ENCODE data around the gene ERP44. TPM values are rescaled to one million over a fixed set of nuclear protein-coding genes. Genes with fewer than 3 reads are reported as not detected.
"Not testable (repeated sequence)": the region's sequence is repeated elsewhere in the genome, so short reads cannot be mapped to it uniquely, and the experiment has no call there.

Gene ERP44
- total RNA-seq: 21.3 TPM
- long read RNA-seq, full-length matches to known transcripts: 401 of 427 reads
- long read RNA-seq, partial matches to known transcripts: 6 of 427 reads
- long read RNA-seq, other reads (novel, unspliced or antisense): 20 of 427 reads

DNA sequence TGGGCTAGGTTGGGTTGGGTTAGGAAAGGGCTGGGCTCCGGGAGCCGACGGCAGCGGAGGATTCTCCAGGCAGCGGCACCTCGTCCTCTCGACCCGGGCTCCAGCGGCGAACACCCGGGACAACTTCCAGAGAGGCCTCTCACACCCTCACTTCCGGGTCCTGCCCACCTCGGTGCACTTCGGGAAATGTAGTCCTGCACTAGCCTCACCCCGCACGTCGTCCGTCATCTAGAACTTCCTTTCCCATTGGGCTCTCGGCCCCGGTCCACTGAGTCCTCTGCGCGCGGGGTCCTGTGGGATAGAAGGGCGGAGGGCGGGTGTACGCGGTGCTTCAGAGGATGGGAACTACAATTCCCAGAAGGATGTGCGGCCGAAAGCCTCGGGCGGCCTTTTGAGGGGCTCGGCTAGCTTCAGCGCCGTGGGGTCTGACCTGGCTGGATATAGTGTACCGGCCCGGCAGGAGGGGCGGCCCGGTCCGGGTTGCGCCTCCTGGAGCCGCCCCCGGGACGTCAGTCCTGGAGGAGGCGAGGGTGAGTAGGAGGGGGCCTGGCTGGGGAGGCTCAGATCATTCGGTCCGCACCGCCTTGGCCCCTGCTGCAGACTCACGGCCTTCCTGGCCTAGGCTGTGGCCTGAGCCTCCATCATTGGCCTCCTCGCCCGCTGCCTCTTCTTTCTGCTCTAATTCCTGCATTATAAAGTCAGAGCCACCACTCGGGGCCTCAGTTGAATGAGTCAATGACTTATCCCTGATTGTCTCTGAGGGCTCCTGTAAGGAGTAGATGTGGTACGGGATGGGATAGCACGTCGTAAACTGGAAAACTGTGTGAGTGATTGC, at the start of gene ERP44, which contains the start of gene INVS:
Gene ERP44, minus strand, starts transcription at position 114 of the 835 bp plus-strand sequence. CDS start 160 bp downstream, outside the sequence.
Gene INVS, plus strand, starts transcription at position 357 of the 835 bp plus-strand sequence. CDS start 5,279 bp downstream, outside the sequence.
- peak; percentile 98 for DNase-seq (ENCODE audit: low spot score)

DNA sequence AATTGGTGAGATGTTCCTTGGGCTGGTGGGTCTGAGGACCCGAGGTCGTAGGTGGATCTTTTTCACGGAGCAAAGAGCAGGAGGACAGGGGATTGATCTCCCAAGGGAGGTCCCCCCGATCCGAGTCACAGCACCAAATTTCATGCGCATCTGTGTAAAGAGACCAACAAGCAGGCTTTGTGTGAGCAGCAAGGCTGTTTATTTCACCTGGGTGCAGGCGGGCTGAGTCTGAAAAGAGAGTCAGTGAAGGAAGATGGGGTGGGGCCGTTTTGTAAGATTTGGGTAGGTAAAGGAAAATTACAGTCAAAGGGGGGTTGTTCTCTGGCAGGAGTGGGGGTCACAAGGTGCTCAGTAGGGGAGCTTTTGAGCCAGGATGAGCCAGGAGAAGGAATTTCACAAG, 47.2 kb upstream of the ERP44 start:
- not testable (repeated sequence) for DNase-seq (ENCODE audit: low spot score)

DNA sequence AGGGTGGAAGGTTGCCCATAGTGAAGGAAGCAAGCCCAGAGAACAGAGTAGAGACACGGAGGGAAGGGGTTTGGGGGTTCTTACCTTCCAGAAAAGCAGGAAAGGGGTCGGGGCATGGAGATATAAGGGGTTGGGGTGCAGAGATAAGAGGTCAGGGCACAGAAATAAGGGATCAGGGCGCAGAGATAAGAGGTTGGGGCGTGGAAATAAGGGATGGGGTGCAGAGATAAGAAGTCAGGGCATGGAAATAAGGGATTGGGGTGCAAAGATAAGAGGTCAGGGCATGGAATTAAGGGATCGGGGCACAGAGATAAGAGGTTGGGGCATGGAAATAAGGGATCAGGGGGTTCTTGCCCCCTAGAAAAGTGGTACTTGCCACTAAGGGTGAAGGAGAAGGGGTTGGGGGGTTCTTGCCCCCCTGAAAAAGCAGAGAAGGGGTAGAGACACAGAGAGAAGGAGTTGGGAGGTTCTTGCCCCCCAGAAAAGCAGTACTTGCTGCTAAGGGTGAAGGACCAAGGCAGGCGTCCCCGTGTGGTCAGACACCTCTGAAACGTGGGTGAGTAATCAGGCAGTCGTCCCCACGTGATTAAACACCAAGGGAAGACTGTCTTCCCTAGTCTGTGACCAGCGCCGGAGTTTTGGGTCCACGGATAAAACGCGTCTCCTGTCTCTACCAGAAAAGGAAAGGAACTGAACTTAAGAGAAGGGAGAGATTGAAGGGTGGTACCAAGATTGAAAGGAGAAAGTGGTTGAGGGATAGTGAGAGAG, 46.6 kb upstream of the ERP44 start:
- not testable (repeated sequence) for DNase-seq (ENCODE audit: low spot score)

DNA sequence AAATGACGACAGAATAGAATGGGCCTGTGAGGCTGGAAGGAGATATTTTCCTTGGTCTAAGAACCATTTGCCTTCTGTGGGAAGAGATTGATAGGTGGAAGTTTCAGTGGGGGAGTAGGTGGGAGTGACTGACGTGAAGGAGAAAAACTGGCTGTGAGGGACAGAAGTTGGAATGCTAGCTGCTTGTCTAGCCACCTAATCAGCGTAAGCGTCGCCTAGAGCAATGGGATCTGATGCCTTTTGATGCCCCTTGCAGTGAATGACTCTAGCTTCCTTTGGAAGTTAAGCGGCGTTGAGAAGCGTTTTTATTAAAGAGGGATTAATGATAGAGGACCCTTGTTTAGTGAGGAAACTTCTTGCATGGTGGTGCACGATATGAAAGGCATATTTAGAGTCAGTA, 43.1 kb upstream of the ERP44 start:
- not testable (repeated sequence) for DNase-seq (ENCODE audit: low spot score)

DNA sequence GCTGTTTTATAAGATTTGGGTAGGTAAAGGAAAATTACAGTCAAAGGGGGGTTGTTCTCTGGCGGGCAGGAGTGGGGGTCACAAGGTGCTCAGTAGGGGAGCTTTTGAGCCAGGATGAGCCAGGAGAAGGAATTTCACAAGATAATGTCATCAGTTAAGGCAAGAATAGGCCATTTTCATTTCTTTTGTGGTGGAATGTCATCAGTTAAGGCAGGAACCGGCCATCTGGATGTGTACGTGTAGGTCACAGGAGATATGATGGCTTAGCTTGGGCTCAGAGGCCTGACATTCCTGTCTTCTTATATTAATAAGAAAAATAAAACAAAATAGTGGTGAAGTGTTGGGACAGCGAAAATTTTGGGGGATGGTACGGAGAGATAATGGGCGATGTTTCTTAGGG, 41.5 kb upstream of the ERP44 start:
- not testable (repeated sequence) for DNase-seq (ENCODE audit: low spot score)

DNA sequence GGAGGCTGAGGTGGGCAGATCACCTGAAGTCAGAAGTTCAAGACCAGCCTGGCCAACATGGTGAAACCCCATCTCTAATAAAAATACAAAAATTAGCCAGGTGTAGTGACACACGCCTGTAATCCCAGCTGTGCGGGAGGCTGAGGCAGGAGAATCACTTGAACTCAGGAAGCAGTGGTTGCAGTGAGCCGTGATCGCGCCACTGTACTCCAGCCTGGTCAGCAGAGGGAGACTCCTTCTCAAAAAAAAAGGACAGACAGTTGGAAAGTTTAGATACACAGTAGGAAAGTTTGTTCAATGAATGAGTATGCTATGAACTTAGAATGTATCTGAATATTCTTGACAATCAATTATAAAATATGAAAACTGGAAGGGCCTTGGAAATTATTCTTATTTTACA, 38.0 kb upstream of the ERP44 start:
- not testable (repeated sequence) for DNase-seq (ENCODE audit: low spot score)

DNA sequence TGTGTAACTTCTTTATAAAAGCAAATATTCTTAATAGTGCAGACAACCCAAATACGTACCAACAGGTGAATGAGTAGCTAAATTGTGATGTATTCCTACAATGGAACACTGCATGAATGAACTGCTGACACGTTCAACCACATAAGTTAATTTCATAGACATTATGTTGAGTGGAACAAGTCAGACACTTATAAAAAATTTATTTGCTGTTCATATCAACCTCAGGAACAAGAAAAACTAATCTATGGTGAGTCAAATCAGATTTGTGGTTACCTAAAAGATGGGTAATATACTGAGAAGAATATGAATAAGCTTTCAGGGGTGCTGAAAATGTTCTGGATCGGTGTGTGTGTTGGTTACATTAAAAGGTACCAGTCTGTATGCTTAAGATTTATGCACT, 35.9 kb upstream of the ERP44 start:
- DNase-seq (ENCODE audit: low spot score): no peak

DNA sequence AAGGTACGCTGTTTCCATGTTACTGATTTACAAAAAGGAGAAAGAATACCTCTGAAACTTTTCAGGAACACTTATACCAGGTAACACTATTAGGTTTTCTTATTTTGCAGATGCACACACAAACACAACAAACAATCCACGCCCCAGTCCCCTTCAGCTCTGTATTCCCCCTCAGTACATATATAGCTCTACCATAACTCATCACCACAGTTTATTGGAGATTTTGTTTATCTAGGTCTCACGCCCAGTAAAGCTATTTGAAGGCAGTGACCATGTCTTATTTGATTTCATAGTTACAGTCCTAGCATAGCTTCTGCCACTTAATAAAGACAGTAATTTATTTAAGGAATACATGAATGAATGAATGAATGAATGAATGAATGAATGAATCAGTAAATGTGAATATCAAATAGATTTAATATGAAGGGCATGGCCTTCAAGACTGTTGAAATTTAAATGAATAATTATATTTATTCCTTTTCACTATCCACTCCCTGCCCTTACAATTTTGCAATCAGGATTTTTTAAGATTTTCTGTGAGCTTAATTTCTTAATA, 33.2 kb upstream of the ERP44 start:
- no peak for DNase-seq (ENCODE audit: low spot score)

DNA sequence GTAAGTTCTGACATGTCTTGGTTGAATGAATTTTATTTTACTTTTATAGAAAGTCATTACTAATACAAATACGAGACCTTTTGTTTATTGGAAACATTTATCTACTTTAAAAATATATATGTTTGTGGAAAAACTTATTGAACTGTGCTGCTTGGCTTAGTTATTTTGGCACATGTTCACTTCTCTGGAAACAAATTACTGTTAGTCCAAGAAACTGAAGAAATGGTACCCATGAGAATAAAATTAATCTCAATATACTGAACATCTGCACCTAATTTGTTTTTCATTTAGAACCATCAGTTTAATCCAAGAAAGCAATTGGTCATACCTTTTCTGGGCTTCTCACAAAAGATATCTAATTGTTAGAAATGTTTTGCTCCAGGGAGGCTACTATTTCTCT, 32.4 kb upstream of the ERP44 start:
- DNase-seq (ENCODE audit: low spot score): no peak

DNA sequence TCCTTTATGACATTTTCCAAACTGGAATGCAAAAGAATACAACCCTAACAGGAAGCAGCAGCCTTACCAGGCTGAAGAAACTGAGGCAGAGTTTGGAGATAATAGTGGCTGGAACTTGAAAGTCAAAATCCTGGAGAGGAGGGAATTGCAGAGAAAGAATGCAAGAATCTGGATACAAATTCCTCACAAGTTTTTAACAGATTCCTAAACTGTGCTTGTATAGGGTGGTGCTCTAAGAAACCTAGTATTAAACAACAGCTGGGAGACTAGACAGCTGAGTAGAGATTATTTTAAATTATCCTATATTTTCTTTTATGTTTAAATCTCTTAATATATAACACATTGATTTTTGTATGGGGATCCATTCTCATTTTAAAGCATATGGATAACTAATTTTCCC, 31.0 kb upstream of the ERP44 start:
- no peak for DNase-seq (ENCODE audit: low spot score)

DNA sequence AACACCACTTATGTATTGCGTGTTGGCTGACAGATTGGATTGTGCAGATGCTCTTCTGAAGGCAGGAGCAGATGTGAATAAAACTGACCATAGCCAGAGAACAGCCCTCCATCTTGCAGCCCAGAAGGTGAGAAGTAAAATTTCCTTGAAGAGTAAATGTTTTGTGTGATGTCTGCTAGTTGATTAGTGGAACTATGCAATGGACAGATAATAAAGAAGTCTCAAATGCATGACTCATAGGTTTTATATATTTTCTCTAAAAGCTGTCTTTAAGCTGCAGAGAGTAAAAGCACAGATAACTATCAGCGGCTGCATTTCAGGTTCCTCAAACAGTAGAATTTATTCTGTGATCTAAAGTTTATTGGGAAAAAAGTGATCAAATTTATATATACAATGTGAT, 27.6 kb upstream of the ERP44 start:
- no peak for DNase-seq (ENCODE audit: low spot score)

DNA sequence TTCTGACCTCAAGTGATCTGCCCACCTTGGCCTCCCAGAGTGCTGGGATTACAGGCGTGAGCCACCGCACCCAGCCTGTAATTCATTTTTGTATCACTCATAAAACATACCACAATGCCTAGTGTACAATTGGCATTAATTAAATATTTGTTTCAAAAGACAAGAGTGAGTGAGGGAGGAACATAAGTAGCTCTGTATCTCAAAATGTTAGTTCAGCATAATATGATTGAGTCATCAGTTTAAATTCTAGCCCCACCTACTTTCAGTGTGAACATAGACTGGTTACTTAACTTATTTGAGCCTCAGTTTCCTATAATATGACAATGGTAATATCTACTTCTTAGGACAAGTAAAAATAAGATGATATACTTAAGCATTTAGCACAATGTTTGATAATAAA, 27.1 kb upstream of the ERP44 start:
- no peak for DNase-seq (ENCODE audit: low spot score)

DNA sequence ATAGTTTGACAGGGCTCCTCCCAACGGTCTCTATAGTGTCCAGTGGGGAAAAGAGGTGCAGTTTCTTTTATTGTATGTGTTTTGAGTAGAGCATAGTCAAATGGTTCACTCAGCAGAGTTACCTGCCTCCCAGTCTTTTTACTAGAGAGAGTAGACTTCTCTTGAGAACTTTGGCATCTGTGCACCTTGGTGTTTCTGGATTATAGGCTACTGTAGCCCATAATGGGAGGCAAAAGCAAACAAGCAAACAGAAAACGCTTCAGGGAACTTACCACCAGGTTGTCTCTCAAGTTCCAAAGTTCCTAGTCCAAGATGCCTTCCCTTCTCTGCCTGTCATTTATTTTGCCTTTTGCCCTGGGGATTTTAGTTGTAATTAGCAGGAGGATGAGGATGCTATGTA, 26.4 kb upstream of the ERP44 start:
- DNase-seq (ENCODE audit: low spot score): no peak

DNA sequence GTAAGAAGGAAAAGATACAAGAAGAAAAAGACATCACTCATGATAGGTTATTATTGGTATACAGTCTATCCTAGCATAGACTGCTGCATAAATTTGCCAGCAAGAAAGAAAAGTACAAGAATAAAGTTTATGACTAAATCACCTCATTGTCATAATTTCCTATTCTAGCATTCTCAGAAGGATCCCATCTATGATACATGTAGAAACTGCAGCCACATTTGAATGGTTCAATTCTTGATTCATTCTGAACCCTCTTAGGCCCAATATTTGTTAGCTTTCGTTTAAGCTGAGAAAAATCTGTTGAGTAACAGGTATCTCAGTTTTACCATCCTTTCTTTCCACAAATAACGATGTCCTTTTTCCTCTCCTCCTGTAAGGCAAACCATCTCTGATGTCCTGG, 21.5 kb upstream of the ERP44 start:
- DNase-seq (ENCODE audit: low spot score): no peak

DNA sequence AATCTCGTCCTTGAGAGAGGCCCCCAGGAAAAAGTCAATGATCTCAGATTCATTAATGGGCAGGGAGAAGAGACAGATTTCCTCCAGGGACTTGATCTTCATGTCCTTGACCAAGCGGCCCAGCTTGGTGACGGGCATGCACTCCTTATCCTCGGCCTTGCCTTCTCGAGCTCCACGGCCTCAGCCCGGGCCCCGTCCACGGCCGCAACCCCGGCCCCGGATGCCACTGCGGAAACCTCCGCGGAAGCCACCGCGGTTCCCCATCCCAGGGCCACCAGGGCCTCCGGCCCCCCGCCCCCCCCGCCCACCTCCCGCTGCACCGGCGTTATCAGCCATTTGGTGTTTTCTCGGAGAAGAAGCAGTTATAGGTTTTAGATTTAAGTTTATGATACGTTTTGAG, 18.5 kb upstream of the ERP44 start:
- DNase-seq (ENCODE audit: low spot score): no peak

DNA sequence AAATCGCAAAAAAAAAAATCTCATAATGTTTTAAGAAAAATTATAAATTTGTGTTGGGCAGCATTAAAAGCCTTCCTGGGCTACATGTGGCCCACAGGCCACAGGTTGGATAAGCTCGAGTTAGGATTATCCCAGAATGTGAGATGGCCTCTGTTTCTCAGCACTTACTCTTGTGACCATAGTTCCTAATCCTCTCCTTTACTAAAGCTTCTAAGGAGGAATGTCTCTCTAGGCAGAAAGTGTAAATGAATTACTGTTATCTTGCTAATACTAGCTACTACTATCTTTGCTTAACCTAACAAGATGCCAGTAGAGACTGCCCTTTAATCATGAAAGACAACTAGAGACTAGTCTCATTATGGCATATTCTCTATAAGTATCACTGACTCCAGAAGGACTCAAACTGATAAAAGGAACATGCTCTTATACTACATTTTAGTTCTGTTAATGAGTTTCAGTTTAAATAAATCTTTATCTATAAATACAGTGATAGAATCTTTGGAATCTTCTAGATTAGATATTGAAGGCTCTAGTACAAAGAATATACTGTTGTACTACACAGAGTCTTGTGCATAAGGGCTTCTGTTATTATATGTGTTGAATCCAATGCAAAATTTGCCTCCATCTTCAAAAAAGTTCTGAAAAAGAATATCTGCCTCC, 14.0 kb upstream of the ERP44 start:
- no peak for DNase-seq (ENCODE audit: low spot score)

DNA sequence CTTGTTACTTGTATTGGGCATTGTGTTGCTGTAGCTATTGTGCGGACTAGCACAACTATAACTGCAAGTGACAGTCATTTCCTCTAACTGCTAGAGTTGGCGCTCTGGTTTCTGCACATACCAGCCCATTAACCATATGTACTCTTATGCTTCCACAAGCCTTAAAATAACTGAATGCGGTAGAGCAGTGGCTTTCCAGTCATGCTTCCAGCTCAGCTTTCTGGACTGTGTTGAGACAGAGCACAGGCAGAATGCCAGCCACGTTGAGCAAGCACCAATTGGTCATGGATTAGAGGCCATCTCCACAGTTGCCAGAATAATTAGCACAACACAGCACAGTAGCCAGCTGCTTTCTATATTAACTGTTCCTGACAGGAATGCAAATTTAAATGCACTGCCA, 12.4 kb upstream of the ERP44 start:
- DNase-seq (ENCODE audit: low spot score): no peak

DNA sequence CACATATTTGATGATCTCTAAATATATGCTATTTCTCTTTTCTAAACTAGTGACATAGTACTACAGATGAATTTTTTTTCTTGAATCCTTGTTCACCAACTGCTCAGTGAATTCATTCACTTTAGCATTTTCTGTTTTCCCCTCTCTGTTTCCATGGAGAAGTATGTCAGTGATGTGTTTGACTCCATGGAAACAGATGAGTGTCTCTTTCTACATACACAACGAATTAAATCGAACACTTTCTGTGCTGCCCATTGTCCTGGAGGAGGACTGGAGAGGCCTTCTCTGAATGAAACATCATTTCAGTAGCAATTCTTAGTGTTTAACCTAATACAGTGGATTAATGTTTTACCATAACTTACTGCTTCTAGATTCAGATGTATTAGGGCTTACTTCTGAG, 9.8 kb upstream of the ERP44 start:
- no peak for DNase-seq (ENCODE audit: low spot score)

DNA sequence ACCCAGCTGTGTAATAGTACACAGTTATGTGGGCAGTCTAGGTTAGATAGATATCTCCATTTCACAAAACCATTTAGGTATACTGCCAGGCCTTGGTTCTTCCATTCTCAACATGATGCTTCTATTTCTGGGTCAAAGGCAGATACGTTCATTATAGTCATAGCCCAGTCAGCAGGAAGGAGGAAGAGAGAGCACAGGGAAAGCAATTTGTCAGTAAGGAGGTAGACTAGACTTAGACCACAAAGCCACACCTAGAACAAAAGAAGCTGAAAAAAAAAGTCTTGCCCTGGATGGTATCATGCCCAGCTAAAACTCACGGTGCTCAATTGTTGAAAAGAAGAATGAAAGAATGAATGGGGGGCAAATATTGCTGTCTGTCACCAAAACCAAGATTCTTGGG, 7.8 kb upstream of the ERP44 start:
- DNase-seq (ENCODE audit: low spot score): no peak

DNA sequence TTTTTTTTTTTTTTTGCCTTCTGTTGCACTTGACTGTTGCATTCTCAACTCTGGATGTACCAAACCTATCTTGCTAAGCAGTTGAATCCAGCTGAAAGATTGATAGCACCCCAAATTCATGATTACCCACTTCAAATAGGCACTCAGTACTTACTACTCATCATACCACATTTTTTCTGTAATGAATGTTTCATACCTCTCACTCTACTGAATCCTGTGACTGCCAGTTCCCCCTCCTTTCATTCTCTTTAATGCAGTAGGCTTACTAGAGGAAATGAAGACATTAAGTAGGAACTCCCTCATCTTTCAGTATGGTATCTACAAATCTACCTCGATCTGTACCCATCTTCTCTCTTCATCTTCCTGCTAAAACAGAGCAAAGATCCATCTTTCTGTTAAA, 7.1 kb upstream of the ERP44 start:
- DNase-seq (ENCODE audit: low spot score): no peak

DNA sequence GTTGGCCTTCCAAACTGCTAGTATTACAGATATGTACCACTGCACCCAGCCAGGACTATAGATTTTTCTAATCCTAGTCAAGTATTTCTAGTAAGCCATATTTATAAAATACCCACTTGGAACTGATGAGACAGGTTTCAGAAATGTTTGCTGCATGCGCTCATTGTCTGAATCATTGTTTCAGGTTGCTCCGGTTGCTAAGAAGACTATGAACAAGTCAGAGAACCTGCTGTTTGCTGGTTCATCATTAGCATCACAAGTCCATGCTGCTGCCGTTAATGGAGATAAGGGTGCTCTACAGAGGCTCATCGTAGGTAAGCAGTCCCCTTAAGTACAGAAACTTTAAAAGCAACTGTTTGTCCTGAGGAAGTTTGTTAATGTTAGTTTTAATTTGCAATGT, 5.5 kb upstream of the ERP44 start:
- no peak for DNase-seq (ENCODE audit: low spot score)

Measured in mesenteric fat pad (tissue), 1 donor.